Chondrocyte (in vitro differentiated cells): Measurements from ENCODE around the gene GSTA3. TPM values are rescaled to one million over a fixed set of nuclear protein-coding genes. Genes with fewer than 3 reads are reported as not detected.
"Not testable (repeated sequence)": the region's sequence is repeated elsewhere in the genome, so short reads cannot be mapped to it uniquely, and the experiment has no call there.

ENCODE experiments used
- DNase-seq: peaks from one replicate; pipeline ENCODE4 v3.0.0; 2021; ENCODE audit warnings: mixed read lengths, low spot score
- H3K27ac Mint-ChIP-seq: one replicate; pipeline ENCODE4 v1.8.0; 2021; ENCODE audit warnings: mild to moderate bottlenecking, moderate library complexity, mixed read lengths; ENCODE audit not compliant: unreplicated experiment
- H3K27me3 Mint-ChIP-seq: 2 replicates; pipeline ENCODE4 v1.8.0; 2021; ENCODE audit warnings: low read depth, mixed read lengths
- H3K36me3 Mint-ChIP-seq: 2 replicates; pipeline ENCODE4 v1.8.0; 2021; ENCODE audit warnings: low read depth, mixed read lengths
- H3K4me1 Mint-ChIP-seq: 2 replicates; pipeline ENCODE4 v1.8.0; 2021; ENCODE audit warnings: low read depth, mild to moderate bottlenecking, mixed read lengths
- H3K4me3 Mint-ChIP-seq: one replicate; pipeline ENCODE4 v1.8.0; 2021; ENCODE audit warnings: mild to moderate bottlenecking, moderate library complexity, mixed read lengths; ENCODE audit not compliant: unreplicated experiment
- H3K9me3 Mint-ChIP-seq: 2 replicates; pipeline ENCODE4 v1.8.0; 2021; ENCODE audit warnings: low read depth, mixed read lengths
- CTCF ChIP-seq: fragments of 200-600 bp; sonication (generic); IDR thresholded peaks from 2 replicates; pipeline ENCODE4 v1.5.0; 2021; ENCODE audit warnings: antibody characterized with exemption, mild to moderate bottlenecking, moderate library complexity
- total RNA-seq: library from RNA; stranded (reverse); gene quantifications from 3 replicates; pipeline ENCODE4 v1.2.1, GENCODE V29; 2021

The GSTA3 gene
- total RNA-seq, 1 donor from 2014 or later, result not detected

GRCh38 chr6:52927451-52927850, 18.0 kb upstream of the GSTA3 start:
- no peaks in the 10 kb centered on the region for H3K36me3 Mint-ChIP-seq
- H3K9me3 Mint-ChIP-seq, result no peaks in the 10 kb centered on the region
- H3K4me3 Mint-ChIP-seq, result no peak overlapping the region
- DNase-seq, result no peak
- TF ChIP-seq CTCF, result no peak
- peaks cover 6% of the 10 kb centered on the region for H3K4me1 Mint-ChIP-seq
- H3K27me3 Mint-ChIP-seq, result no peaks in the 10 kb centered on the region
- H3K27ac Mint-ChIP-seq, result no peak overlapping the region

GRCh38 chr6:52925919-52926792, 16.7 kb upstream of the GSTA3 start:
- no peak for DNase-seq
- Mint-ChIP-seq H3K36me3 (no peaks in the 10 kb centered on the region), H3K9me3 (no peaks in the 10 kb centered on the region), H3K27ac (no peak overlapping the region), H3K27me3 (no peaks in the 10 kb centered on the region), H3K4me1 (peaks cover 6% of the 10 kb centered on the region), H3K4me3 (no peak overlapping the region)
- TF ChIP-seq CTCF, result no peak

GRCh38 chr6:52925042-52925441, 15.5 kb upstream of the GSTA3 start:
- Mint-ChIP-seq H3K4me1 (peaks cover 6% of the 10 kb centered on the region), H3K27me3 (no peaks in the 10 kb centered on the region), H3K36me3 (no peaks in the 10 kb centered on the region), H3K27ac (no peak overlapping the region), H3K4me3 (no peak overlapping the region), H3K9me3 (no peaks in the 10 kb centered on the region)
- no peak for DNase-seq
- TF ChIP-seq CTCF, result no peak

GRCh38 chr6:52923689-52924088, 14.2 kb upstream of the GSTA3 start:
- not testable (repeated sequence) for H3K27ac Mint-ChIP-seq

GRCh38 chr6:52922161-52922560, 12.7 kb upstream of the GSTA3 start:
- Mint-ChIP-seq H3K27ac (no peak overlapping the region), H3K9me3 (no peaks in the 10 kb centered on the region), H3K27me3 (no peaks in the 10 kb centered on the region), H3K4me3 (no peak overlapping the region), H3K36me3 (no peaks in the 10 kb centered on the region), H3K4me1 (peaks cover 12% of the 10 kb centered on the region)
- no peak for DNase-seq
- no peak for TF ChIP-seq CTCF

More at GRCh38 chr6:52923689-52924088, 14.2 kb upstream of the GSTA3 start:
- DNase-seq, H3K9me3 Mint-ChIP-seq, H3K4me1 Mint-ChIP-seq, H3K36me3 Mint-ChIP-seq, H3K27me3 Mint-ChIP-seq, H3K4me3 Mint-ChIP-seq: not testable (repeated sequence)

GRCh38 chr6:52921743-52922142, 12.2 kb upstream of the GSTA3 start:
- Mint-ChIP-seq H3K36me3 (no peaks in the 10 kb centered on the region), H3K9me3 (no peaks in the 10 kb centered on the region), H3K4me3 (no peak overlapping the region), H3K4me1 (peaks cover 12% of the 10 kb centered on the region), H3K27me3 (no peaks in the 10 kb centered on the region), H3K27ac (no peak overlapping the region)
- no peak for TF ChIP-seq CTCF
- no peak for DNase-seq

- H3K4me1 Mint-ChIP-seq, result peaks cover 12% of the 10 kb centered on the region
- not testable (repeated sequence) for H3K27ac Mint-ChIP-seq, H3K27me3 Mint-ChIP-seq, H3K4me3 Mint-ChIP-seq, H3K36me3 Mint-ChIP-seq, DNase-seq, H3K9me3 Mint-ChIP-seq
Observed at GRCh38 chr6:52919511-52919910, 10.0 kb upstream of the GSTA3 start.

GRCh38 chr6:52918771-52919170, 9.3 kb upstream of the GSTA3 start:
- H3K9me3 Mint-ChIP-seq, H3K27me3 Mint-ChIP-seq, H3K27ac Mint-ChIP-seq, H3K4me3 Mint-ChIP-seq, H3K36me3 Mint-ChIP-seq, DNase-seq: not testable (repeated sequence)
- peaks cover 12% of the 10 kb centered on the region for H3K4me1 Mint-ChIP-seq
